Measurements from ENCODE around the gene SCGB1D2. TPM values are rescaled to one million over a fixed set of nuclear protein-coding genes. Genes with fewer than 3 reads are reported as not detected.

The SCGB1D2 gene
- total RNA-seq: not detected in 2 replicates

GRCh38 chr11:62242021-62242420, at the start of gene SCGB1D2:
TSS of gene SCGB1D2 (plus strand) at chr11:62242239. CDS start at chr11:62242308, 69 bp downstream.

GRCh38 chr11:62269654-62270278, 27.7 kb downstream of the SCGB1D2 start, which contains the start of gene SCGB2A2:
TSS of gene SCGB2A2 (plus strand) at chr11:62270158. CDS start at chr11:62270217, 59 bp downstream.

Other genes with a start within 250 kb of the SCGB1D2 start
- 19.6 and 27.8 TPM in 2 replicates for gene INCENP, start 118.2 kb upstream of the SCGB1D2 start, total RNA-seq
- gene SCGB1D1, start 52.0 kb upstream of the SCGB1D2 start, total RNA-seq: not detected in 2 replicates
- not detected in 2 replicates for gene SCGB2A1, start 33.6 kb upstream of the SCGB1D2 start, total RNA-seq
- not detected in 2 replicates for gene SCGB2A2, start 27.9 kb downstream of the SCGB1D2 start, total RNA-seq
- not detected in 2 replicates for gene SCGB1D4, start 56.8 kb downstream of the SCGB1D2 start, total RNA-seq
- not detected in 2 replicates for gene ASRGL1, start 95.2 kb downstream of the SCGB1D2 start, total RNA-seq
- not detected in 2 replicates for gene SCGB1A1, start 176.8 kb downstream of the SCGB1D2 start, total RNA-seq

All from placental epithelial cell (primary cell).